Thyroid gland (tissue), 4 donors: ENCODE data around the gene GAL3ST2. TPM values are rescaled to one million over a fixed set of nuclear protein-coding genes. Genes with fewer than 3 reads are reported as not detected.
"Not testable (repeated sequence)": the region's sequence is repeated elsewhere in the genome, so short reads cannot be mapped to it uniquely, and the experiment has no call there.

ENCODE experiments used
- DNase-seq, 2 donors: peaks; one replicate each; pipeline ENCODE4 v3.0.0-alpha.2; 2019
- H3K27ac ChIP-seq, 3 donors: fragments of 200-600 bp; sonication (generic); 1 replicate in 2 of 3; 2 replicates in 1 of 3; pipeline ENCODE4 v1.5.1; 2016 to 2019; ENCODE audit warnings: mild to moderate bottlenecking in 1 of 3, moderate library complexity in 1 of 3
- H3K27me3 ChIP-seq: fragments of 200-600 bp; sonication (generic); one replicate; pipeline ENCODE4 v1.5.1; 2019
- H3K36me3 ChIP-seq, 2 donors: fragments of 200-600 bp; sonication (generic); one replicate each; pipeline ENCODE4 v1.5.1; 2016 to 2019
- H3K4me1 ChIP-seq, 2 donors: fragments of 200-600 bp; sonication (generic); one replicate each; pipeline ENCODE4 v1.5.1; 2017 to 2019
- H3K4me3 ChIP-seq, 3 donors: fragments of 200-600 bp; sonication (generic); replicated peaks in 1 of 3; 1 replicate in 2 of 3; 2 replicates in 1 of 3; pipeline ENCODE4 v1.5.1; 2016; ENCODE audit warnings: mild to moderate bottlenecking in 1 of 3
- H3K9me3 ChIP-seq: fragments of 200-600 bp; sonication (generic); one replicate; pipeline ENCODE4 v1.5.1; 2017
- CTCF ChIP-seq, 6 experiments: fragments of 200-600 bp in 3 of 6; fragments of 450-650 bp in 3 of 6; sonication (generic) in 3 of 6; IDR thresholded peaks; one replicate each; pipeline ENCODE4 v1.5.1; 2016 to 2019; ENCODE audit warnings: antibody characterized with exemption in 6 of 6, mild to moderate bottlenecking in 2 of 6, inconsistent platforms in 1 of 6, moderate library complexity in 1 of 6
- POLR2A ChIP-seq, 2 donors: fragments of 450-650 bp; IDR thresholded peaks; one replicate each; pipeline ENCODE4 v1.6.1; 2017; ENCODE audit warnings: antibody characterized with exemption in 2 of 2, mild to moderate bottlenecking in 2 of 2, moderate library complexity in 1 of 2
- WGBS, 2 donors: methylation state at CpG; one replicate each; pipeline ENCODE4 v1.1.5; 2017; 5-methylcytosine and 5-hydroxymethylcytosine counted together
- intact Hi-C: fragments of 100-400 bp; cut with DNase I; formaldehyde crosslinking; loops from one replicate; pipeline ENCODE4 v1.15.1; 2023
- total RNA-seq, 4 donors: library from RNA; depleted of rRNA; stranded (reverse); fragments of >200 nt; gene quantifications; one replicate each; pipeline ENCODE4 v1.2.3, GENCODE V29; 2016

Gene GAL3ST2
- total RNA-seq, 4 donors from 2014 or later: not detected

- Histone ChIP-seq H3K36me3 (no peaks in the 10 kb centered on the region), H3K9me3 (no peaks in the 10 kb centered on the region), H3K27ac (no peak overlapping the region), H3K4me3 (no peak overlapping the region), H3K27me3 (no peaks in the 10 kb centered on the region), H3K4me1 (no peaks in the 10 kb centered on the region)
- intact Hi-C loops: no loop called here
- 86 to 90% methylated on average over 15 to 23 of the region's 25 CpGs for WGBS, 2 donors
- no peak for DNase-seq
- TF ChIP-seq POLR2A (IDR thresholded peaks at IDR 0.05): no peak
- TF ChIP-seq CTCF (IDR thresholded peaks at IDR 0.05): no peak
Measured at GRCh38 chr2:241818229-241818942, 41.8 kb downstream of the GAL3ST2 start.

GRCh38 chr2:241818943-241819270 is 42.3 kb downstream of the GAL3ST2 start:
- intact Hi-C loops: no loop called here
- H3K4me1 ChIP-seq: no peaks in the 10 kb centered on the region
- no peaks in the 10 kb centered on the region for H3K36me3 ChIP-seq
- no peak for DNase-seq
- 78 to 87% methylated on average over 9 to 10 of the region's 10 CpGs for WGBS, 2 donors
- H3K9me3 ChIP-seq: no peaks in the 10 kb centered on the region
- TF ChIP-seq POLR2A (IDR thresholded peaks at IDR 0.05): no peak
- no peak for TF ChIP-seq CTCF (IDR thresholded peaks at IDR 0.05)
- no peak overlapping the region for H3K4me3 ChIP-seq
- H3K27me3 ChIP-seq: no peaks in the 10 kb centered on the region
- H3K27ac ChIP-seq: no peak overlapping the region

GRCh38 chr2:241819947-241820624 is 43.5 kb downstream of the GAL3ST2 start:
- H3K4me1 ChIP-seq, H3K27ac ChIP-seq, H3K9me3 ChIP-seq, intact Hi-C loops, H3K27me3 ChIP-seq, H3K36me3 ChIP-seq, H3K4me3 ChIP-seq, DNase-seq: not testable (repeated sequence)
- WGBS, 2 donors: 85 to 89% methylated on average over 22 to 24 of the region's 27 CpGs

- Histone ChIP-seq H3K27ac (no peak overlapping the region), H3K9me3 (no peaks in the 10 kb centered on the region), H3K27me3 (no peaks in the 10 kb centered on the region), H3K36me3 (no peaks in the 10 kb centered on the region), H3K4me3 (no peak overlapping the region), H3K4me1 (no peaks in the 10 kb centered on the region)
- WGBS, 2 donors: 83 to 85% methylated on average over 25 of the region's 31 CpGs
- TF ChIP-seq POLR2A (IDR thresholded peaks at IDR 0.05) (no peak), CTCF (IDR thresholded peaks at IDR 0.05) (no peak)
- DNase-seq: no peak
- intact Hi-C loops: no loop called here
Measured at GRCh38 chr2:241820625-241821384, 44.2 kb downstream of the GAL3ST2 start.

- DNase-seq: no peak
- no peaks in the 10 kb centered on the region for H3K4me1 ChIP-seq
- no peak overlapping the region for H3K27ac ChIP-seq
- H3K4me3 ChIP-seq: no peak overlapping the region
- TF ChIP-seq POLR2A (IDR thresholded peaks at IDR 0.05) (no peak), CTCF (IDR thresholded peaks at IDR 0.05) (no peak)
- 82 to 83% methylated on average over 27 to 28 of the region's 28 CpGs for WGBS, 2 donors
- H3K27me3 ChIP-seq: no peaks in the 10 kb centered on the region
- intact Hi-C loops: no loop called here
- H3K36me3 ChIP-seq: no peaks in the 10 kb centered on the region
- no peaks in the 10 kb centered on the region for H3K9me3 ChIP-seq
Measured at GRCh38 chr2:241821460-241822263, 45.0 kb downstream of the GAL3ST2 start.
